ENCODE measurements around the gene CXCR5. TPM values are rescaled to one million over a fixed set of nuclear protein-coding genes. Genes with fewer than 3 reads are reported as not detected.

Gene CXCR5
- total RNA-seq, 1 experiment from 2014 or later = not detected

- in situ Hi-C loops (cut with HindIII; ENCODE audit: low pct_unique_long_range_greater_than_20kb, low sequenced_read_pairs) = no loop called here
- no peak for DNase-seq (ENCODE audit: low read depth, low spot score)
These were observed 10.0 kb downstream of the CXCR5 start for GRCh38 chr11:118893662-118894061.

GRCh38 chr11:118894192-118894591 lies 10.5 kb downstream of the CXCR5 start:
- in situ Hi-C loops (cut with HindIII; ENCODE audit: low pct_unique_long_range_greater_than_20kb, low sequenced_read_pairs) = no loop called here
- DNase-seq (ENCODE audit: low read depth, low spot score) = no peak

GRCh38 chr11:118895093-118896039 lies 11.7 kb downstream of the CXCR5 start:
- in situ Hi-C loops (cut with HindIII; ENCODE audit: low pct_unique_long_range_greater_than_20kb, low sequenced_read_pairs) = no loop called here
- DNase-seq (ENCODE audit: low read depth, low spot score) = no peak

GRCh38 chr11:118896472-118896913 lies 12.8 kb downstream of the CXCR5 start:
- in situ Hi-C loops (cut with HindIII; ENCODE audit: low pct_unique_long_range_greater_than_20kb, low sequenced_read_pairs) = no loop called here
- no peak for DNase-seq (ENCODE audit: low read depth, low spot score)

- no peak for DNase-seq (ENCODE audit: low read depth, low spot score)
- in situ Hi-C loops (cut with HindIII; ENCODE audit: low pct_unique_long_range_greater_than_20kb, low sequenced_read_pairs) = no loop called here
These were observed 13.4 kb downstream of the CXCR5 start for GRCh38 chr11:118896921-118897591.

GRCh38 chr11:118897721-118898310 lies 14.1 kb downstream of the CXCR5 start:
- in situ Hi-C loops (cut with HindIII; ENCODE audit: low pct_unique_long_range_greater_than_20kb, low sequenced_read_pairs) = no loop called here
- DNase-seq (ENCODE audit: low read depth, low spot score) = no peak

GRCh38 chr11:118898400-118899295 lies 15.0 kb downstream of the CXCR5 start:
- in situ Hi-C loops (cut with HindIII; ENCODE audit: low pct_unique_long_range_greater_than_20kb, low sequenced_read_pairs) = no loop called here
- no peak for DNase-seq (ENCODE audit: low read depth, low spot score)

GRCh38 chr11:118899296-118899688 lies 15.6 kb downstream of the CXCR5 start:
- in situ Hi-C loops (cut with HindIII; ENCODE audit: low pct_unique_long_range_greater_than_20kb, low sequenced_read_pairs) = no loop called here
- no peak for DNase-seq (ENCODE audit: low read depth, low spot score)

GRCh38 chr11:118899706-118900360 lies 16.1 kb downstream of the CXCR5 start:
- in situ Hi-C loops (cut with HindIII; ENCODE audit: low pct_unique_long_range_greater_than_20kb, low sequenced_read_pairs) = no loop called here
- no peak for DNase-seq (ENCODE audit: low read depth, low spot score)

- in situ Hi-C loops (cut with HindIII; ENCODE audit: low pct_unique_long_range_greater_than_20kb, low sequenced_read_pairs) = no loop called here
- no peak for DNase-seq (ENCODE audit: low read depth, low spot score)
These were observed 17.1 kb downstream of the CXCR5 start for GRCh38 chr11:118900535-118901384.

GRCh38 chr11:118901494-118902335 lies 18.0 kb downstream of the CXCR5 start:
- in situ Hi-C loops (cut with HindIII; ENCODE audit: low pct_unique_long_range_greater_than_20kb, low sequenced_read_pairs) = no loop called here
- DNase-seq (ENCODE audit: low read depth, low spot score) = no peak

- in situ Hi-C loops (cut with HindIII; ENCODE audit: low pct_unique_long_range_greater_than_20kb, low sequenced_read_pairs) = no loop called here
These were observed 18.9 kb downstream of the CXCR5 start for GRCh38 chr11:118902336-118903203.

GRCh38 chr11:118903204-118904015 lies 19.7 kb downstream of the CXCR5 start:
- in situ Hi-C loops (cut with HindIII; ENCODE audit: low pct_unique_long_range_greater_than_20kb, low sequenced_read_pairs) = no loop called here
- no peak for DNase-seq (ENCODE audit: low read depth, low spot score)

More at GRCh38 chr11:118902336-118903203, 18.9 kb downstream of the CXCR5 start:
- no peak for DNase-seq (ENCODE audit: low read depth, low spot score)
